ENCODE results near the gene RASSF5.

DNA sequence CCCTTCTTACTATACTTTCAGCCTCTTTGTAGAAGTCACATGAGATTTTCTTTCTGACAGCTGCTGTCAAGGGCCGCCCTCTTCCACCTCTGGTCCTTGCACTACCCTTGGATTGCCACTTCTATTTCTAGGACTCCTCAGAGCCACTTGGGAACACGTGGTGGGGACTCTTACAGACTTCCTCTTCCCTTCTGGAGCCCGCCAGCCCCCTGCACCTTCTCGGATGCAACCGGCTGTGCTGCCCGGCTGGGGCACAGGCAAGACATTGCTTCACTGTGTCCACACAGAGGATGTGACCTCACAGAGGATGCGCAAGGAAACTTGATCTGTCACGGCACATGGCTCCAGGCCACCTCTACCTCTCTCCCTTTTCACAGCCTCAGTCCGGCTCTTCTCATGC, 39.4 kb upstream of the RASSF5 start:
- TF ChIP-seq EZH2 (IDR thresholded peaks at IDR 0.05; ENCODE audit: low read length): no peak
- TF ChIP-seq, protein P1, sequence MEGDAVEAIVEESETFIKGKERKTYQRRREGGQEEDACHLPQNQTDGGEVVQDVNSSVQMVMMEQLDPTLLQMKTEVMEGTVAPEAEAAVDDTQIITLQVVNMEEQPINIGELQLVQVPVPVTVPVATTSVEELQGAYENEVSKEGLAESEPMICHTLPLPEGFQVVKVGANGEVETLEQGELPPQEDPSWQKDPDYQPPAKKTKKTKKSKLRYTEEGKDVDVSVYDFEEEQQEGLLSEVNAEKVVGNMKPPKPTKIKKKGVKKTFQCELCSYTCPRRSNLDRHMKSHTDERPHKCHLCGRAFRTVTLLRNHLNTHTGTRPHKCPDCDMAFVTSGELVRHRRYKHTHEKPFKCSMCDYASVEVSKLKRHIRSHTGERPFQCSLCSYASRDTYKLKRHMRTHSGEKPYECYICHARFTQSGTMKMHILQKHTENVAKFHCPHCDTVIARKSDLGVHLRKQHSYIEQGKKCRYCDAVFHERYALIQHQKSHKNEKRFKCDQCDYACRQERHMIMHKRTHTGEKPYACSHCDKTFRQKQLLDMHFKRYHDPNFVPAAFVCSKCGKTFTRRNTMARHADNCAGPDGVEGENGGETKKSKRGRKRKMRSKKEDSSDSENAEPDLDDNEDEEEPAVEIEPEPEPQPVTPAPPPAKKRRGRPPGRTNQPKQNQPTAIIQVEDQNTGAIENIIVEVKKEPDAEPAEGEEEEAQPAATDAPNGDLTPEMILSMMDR (optimal IDR thresholded peaks at IDR 0.05 in 1 of 3, IDR thresholded peaks at IDR 0.05 in 1 of 3, conservative IDR thresholded peaks at IDR 0.05 in 1 of 3; ENCODE audit: extremely low read depth in 1 of 3, insufficient read depth in 2 of 3, low read length in 3 of 3): no peak

Measured in keratinocyte (primary cell).